ENCODE measurements around the gene FAM107B. TPM values are rescaled to one million over a fixed set of nuclear protein-coding genes. Genes with fewer than 3 reads are reported as not detected.

FAM107B gene
- total RNA-seq, 1 experiment from 2014 or later, result 24.5 TPM

DNA sequence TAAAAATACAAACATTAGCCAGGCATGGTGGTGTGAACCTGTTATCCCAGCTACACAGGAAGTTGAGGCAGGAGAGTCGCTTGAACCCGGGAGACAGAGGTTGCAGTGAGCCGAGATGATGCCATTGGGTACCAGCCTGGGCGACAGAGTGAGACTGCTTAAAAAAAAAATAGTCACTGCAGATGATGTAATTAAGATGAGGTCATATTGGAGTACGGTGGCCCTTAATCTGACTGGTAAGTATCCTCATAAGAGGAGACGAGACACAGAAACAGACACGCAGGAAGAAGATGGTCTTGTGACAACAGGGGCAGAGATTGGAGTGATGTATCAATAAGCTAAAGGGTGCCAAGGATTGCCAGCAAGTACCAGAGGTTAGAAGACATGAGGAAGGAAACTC, 156.0 kb downstream of the FAM107B start:
- peaks cover 2% of the 10 kb centered on the region; the same call in 1 of the 2 replicates for H3K4me1 ChIP-seq (ENCODE audit: insufficient read depth, low read length)
- TF ChIP-seq, protein P1, sequence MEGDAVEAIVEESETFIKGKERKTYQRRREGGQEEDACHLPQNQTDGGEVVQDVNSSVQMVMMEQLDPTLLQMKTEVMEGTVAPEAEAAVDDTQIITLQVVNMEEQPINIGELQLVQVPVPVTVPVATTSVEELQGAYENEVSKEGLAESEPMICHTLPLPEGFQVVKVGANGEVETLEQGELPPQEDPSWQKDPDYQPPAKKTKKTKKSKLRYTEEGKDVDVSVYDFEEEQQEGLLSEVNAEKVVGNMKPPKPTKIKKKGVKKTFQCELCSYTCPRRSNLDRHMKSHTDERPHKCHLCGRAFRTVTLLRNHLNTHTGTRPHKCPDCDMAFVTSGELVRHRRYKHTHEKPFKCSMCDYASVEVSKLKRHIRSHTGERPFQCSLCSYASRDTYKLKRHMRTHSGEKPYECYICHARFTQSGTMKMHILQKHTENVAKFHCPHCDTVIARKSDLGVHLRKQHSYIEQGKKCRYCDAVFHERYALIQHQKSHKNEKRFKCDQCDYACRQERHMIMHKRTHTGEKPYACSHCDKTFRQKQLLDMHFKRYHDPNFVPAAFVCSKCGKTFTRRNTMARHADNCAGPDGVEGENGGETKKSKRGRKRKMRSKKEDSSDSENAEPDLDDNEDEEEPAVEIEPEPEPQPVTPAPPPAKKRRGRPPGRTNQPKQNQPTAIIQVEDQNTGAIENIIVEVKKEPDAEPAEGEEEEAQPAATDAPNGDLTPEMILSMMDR (conservative IDR thresholded peaks at IDR 0.05), result no peak
- H2AK5ac ChIP-seq (ENCODE audit: insufficient read length, low read length), result no peak overlapping the region
- no peaks in the 10 kb centered on the region for H4K20me1 ChIP-seq (ENCODE audit: control insufficient read depth, insufficient read depth, insufficient read length)
- no peaks in the 10 kb centered on the region for H3K9me3 Mint-ChIP-seq
- no peak overlapping the region for H2BK15ac ChIP-seq (ENCODE audit: low read depth, low read length)
- H4K91ac ChIP-seq (ENCODE audit: insufficient read length, low read depth, low read length), result no peak overlapping the region
- no peak overlapping the region for H2AFZ ChIP-seq (ENCODE audit: low read length)
- WGBS (ENCODE audit: extremely low coverage, insufficient read length, low lambda C conversion rate), result no CpG with 5 or more reads among the region's 7 CpGs
- no peak for DNase-seq
- H2BK120ac ChIP-seq (ENCODE audit: low read depth, low read length, poor library complexity, severe bottlenecking), result no peak overlapping the region
- no peak overlapping the region for H3K4me3 Mint-ChIP-seq
- no peak overlapping the region for H3K14ac ChIP-seq (ENCODE audit: insufficient read depth, low read length)
- H3K23me2 ChIP-seq (ENCODE audit: insufficient read length, low read depth, low read length, poor library complexity, severe bottlenecking), result no peaks in the 10 kb centered on the region
- H3T11ph ChIP-seq (ENCODE audit: low read length), result no peak overlapping the region
- no peaks in the 10 kb centered on the region for H3K27me3 Mint-ChIP-seq (ENCODE audit: low read depth)
- no peak overlapping the region for H3K4me2 ChIP-seq (ENCODE audit: insufficient read depth, insufficient read length, low read length)
- H3K18ac ChIP-seq (ENCODE audit: insufficient read length, low read depth, low read length), result no peak overlapping the region
- no peaks in the 10 kb centered on the region for H3K27me3 ChIP-seq (ENCODE audit: insufficient read depth, low read length)
- H2BK5ac ChIP-seq (ENCODE audit: insufficient read length, low read length), result no peak overlapping the region
- H4K5ac ChIP-seq (ENCODE audit: insufficient read length, low read depth, low read length), result no peak overlapping the region
- no peak overlapping the region for H2BK20ac ChIP-seq (ENCODE audit: low read depth, low read length, poor library complexity, severe bottlenecking)
- no peaks in the 10 kb centered on the region for H3K9me3 ChIP-seq (ENCODE audit: control insufficient read depth, low read depth, low read length)
- H3K27ac ChIP-seq (ENCODE audit: insufficient read length, low read depth, low read length), result no peak overlapping the region
- no peak overlapping the region for H2BK12ac ChIP-seq (ENCODE audit: insufficient read length, low read depth, low read length)
- H4K8ac ChIP-seq (replicated peaks; ENCODE audit: insufficient read length, low read depth, low read length), result no peak overlapping the region
- no peak overlapping the region; a peak in 1 of 7 replicates for H3K27ac Mint-ChIP-seq
- no peaks in the 10 kb centered on the region for H3K79me2 ChIP-seq (ENCODE audit: insufficient read depth, low read length)
- H3K79me1 ChIP-seq (ENCODE audit: insufficient read depth, low read depth, low read length, poor library complexity, severe bottlenecking), result no peaks in the 10 kb centered on the region
- H3K4me1 Mint-ChIP-seq, result peaks cover 8 to 11% of the 10 kb centered on the region in 2 experiments
- no peak overlapping the region for H3K9ac ChIP-seq (ENCODE audit: extremely low read depth, insufficient read length, low read length)
- no peak overlapping the region for H3K56ac ChIP-seq (ENCODE audit: insufficient read length, low read depth, low read length)
- H3K23ac ChIP-seq (ENCODE audit: insufficient read length, low read depth, low read length), result no peak overlapping the region
- H3K36me3 Mint-ChIP-seq (ENCODE audit: insufficient read depth in 1 of 3, low read depth in 3 of 3), result no peaks in the 10 kb centered on the region
- no peak overlapping the region for H3K4ac ChIP-seq (ENCODE audit: low read depth, low read length)

All from H9 (cell line).